GM18498 (cell line): ENCODE data around the gene SIGMAR1.

Experiments used
- ATAC-seq: cut with Tn5 transposase; IDR thresholded peaks from one replicate; pipeline ENCODE4 v1.9.1; 2021; ENCODE audit warnings: mild to moderate bottlenecking, moderate library complexity; ENCODE audit not compliant: unreplicated experiment

SIGMAR1 gene

GRCh38 chr9:34637356-34638137 lies at the start of gene SIGMAR1:
Gene SIGMAR1, minus strand, starts transcription at chr9:34637787. Its CDS starts 90 bp downstream, at chr9:34637697.
- ATAC-seq = peak; percentile 91

- ATAC-seq = no peak
Measured at GRCh38 chr9:34686732-34687131, 49.1 kb upstream of the SIGMAR1 start.

GRCh38 chr9:34686231-34686630 lies 48.6 kb upstream of the SIGMAR1 start:
- no peak for ATAC-seq

- no peak for ATAC-seq
Measured at GRCh38 chr9:34685591-34685990, 48.0 kb upstream of the SIGMAR1 start.

- ATAC-seq = no peak
Measured at GRCh38 chr9:34684816-34685215, 47.2 kb upstream of the SIGMAR1 start.

GRCh38 chr9:34684145-34684544 lies 46.6 kb upstream of the SIGMAR1 start:
- no peak for ATAC-seq

DNA sequence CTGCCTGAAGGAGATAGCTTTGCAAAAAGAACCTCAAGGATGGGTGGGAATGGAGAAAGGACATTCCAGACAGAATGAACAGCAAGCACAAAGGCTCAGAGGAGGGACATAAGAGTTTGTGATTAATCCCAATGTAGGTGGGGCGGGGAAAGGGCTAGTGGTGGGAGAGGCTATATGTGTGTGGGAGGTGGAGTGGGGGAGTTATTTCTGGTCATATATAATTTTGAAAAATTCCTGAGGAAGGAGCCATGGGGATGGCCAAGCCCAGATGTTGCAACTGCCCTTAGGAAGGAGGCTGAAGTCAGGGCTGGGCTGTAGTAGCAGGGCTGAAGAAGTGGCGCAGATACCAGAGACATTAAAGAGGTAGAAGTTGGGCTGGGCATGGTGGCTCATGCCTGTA lies 38.3 kb upstream of the SIGMAR1 start:
- no peak for ATAC-seq

GRCh38 chr9:34675048-34675714 lies 37.6 kb upstream of the SIGMAR1 start:
- no peak for ATAC-seq

DNA sequence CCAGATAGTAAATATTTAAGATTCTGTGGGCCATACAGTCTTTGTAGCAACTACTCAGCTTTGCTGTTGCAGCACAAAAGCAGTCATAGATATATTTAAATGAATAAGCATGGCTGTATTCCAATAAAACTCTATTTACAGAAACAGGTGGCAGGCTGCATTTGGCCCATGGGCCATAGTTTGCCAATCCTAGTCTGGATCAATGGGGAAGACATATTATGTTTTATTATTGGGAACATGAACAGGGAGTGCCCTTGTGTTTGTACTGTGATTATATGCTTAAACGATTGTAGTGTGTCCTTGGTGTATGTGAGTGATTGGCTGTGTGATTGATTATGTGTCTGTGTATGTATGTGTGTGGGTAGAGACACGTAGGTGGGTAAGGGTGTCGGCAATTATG lies 36.9 kb upstream of the SIGMAR1 start:
- ATAC-seq = no peak

- ATAC-seq = no peak
Measured at GRCh38 chr9:34671307-34671706, 33.7 kb upstream of the SIGMAR1 start.

DNA sequence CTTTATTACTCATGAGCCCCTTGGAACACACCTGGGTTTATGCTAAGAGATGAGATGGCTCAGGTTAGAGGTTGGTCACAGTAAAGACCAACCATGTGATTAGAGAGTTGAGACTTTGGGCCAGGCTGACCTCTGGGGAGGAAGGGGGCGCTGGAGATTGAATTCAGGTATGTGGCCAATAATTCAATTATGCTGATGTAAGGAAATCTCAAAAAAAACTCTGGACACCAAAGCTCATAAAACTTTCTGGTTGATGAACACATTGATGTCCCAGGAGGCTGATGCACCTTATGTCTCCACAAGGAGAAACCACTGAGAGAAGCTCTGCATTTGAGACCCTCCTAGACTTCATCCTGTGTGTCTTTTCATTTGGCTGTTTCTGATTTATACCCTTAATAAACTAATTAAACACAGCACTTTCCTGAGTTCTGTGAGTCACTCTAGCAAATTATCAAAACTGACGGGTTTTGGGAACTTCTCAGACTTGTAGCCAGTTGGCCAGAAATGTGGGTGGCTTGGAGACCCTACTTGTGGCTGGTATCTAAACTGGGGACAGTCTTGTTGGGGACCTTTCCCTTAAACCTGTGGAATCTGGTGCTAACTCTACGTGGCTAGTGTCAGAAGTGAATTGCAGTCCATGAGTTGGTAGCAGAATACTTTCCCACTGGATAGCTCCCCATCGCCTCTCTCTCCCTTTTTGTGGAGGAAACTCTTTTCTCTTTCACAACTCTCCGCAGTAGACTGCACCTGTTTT lies 32.4 kb upstream of the SIGMAR1 start:
- no peak for ATAC-seq

GRCh38 chr9:34665381-34666250 lies 28.0 kb upstream of the SIGMAR1 start:
- ATAC-seq = peak; percentile 74

DNA sequence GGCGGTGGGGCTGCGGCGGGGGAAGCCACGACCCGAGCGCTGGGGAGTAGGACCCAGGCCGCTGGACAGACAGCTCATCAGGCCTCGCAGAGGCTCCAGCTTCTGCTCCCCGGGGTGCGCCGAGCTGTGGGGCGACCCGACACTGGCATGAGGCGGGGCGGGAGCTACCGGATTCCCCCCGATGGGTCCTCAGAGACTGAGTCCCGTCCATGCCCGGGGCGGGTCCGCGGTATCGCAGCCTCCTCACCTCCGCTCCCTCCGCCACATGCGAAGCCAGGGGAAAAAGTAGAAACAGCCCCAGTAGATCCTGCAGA lies 27.4 kb upstream of the SIGMAR1 start:
- peak; percentile 25 for ATAC-seq

DNA sequence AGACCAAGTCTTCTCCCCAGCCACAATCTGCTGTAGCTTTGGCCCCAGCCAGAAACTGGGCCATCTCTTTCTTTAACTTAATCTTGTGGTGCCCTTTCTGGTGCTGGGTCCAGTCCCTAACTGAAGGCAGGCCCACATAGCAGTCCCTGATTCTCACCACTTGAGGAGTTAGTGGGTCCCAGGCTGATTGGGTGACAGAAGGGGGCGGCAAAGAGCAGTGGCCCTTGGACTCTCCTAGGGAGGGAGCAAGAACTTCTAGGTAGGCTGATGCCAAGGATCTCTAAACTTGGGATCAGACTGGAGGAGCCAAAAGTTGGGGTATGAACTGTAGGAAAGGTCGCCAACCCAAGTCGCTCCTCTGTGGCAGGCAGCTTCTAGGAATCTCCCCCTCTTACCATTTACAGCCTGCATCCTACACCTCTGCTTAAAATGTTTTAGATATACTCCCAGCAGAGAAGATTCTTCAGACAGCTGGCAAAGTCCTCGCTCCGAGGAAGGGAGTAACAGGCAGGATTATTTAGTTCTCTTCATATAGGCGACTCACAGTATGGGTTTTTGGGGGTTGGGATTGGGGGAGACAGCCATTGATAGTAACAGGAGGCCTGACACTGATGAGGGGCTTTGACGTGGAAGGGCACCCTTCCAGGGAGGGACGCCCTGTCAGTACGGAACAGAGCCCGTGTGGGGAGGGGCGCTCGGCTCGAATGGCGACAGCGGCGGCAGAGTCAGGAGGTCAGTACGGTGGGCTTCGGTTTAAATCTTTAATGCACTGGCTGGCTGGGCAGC lies 26.9 kb upstream of the SIGMAR1 start:
- peak; percentile 59 for ATAC-seq

GRCh38 chr9:34663303-34663605 lies 25.7 kb upstream of the SIGMAR1 start:
- ATAC-seq = no peak

DNA sequence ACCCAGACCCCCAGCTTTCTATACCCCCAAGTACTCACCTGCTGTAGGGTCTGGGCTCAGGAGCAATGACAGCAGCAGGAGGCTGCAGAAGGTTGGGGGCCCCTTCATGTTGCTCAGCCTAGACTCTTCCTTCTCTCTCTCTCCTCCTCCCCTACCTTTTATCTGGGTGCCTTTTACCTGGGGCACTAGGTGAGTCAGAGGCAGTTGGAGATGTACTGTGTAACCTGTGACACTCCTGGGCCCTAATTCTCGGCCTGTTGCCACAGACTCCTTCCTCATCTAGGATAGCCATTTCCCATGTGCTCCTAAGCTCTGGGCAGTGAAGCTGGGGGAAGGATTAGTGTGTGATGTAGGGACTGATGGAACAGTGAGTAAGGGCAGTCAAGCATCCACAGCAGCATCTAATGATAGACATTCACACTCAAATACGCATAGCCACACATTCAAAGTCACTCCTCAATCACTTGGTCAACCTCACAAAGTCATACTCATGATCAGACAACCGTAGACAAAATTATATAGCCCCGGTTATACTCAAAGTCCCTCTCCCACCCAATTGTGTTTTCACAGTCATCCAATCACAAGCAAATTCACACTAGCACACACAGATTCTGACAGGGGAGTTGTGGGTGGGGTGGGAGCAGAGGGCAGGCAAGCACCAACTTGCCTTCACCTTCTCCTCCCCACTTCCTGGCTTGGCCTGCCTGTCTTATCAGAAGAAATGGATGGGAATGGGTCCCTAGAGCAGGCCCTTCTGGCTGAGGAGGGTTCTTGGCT lies 25.1 kb upstream of the SIGMAR1 start, which contains the start of gene CCL27:
CCL27 (minus strand) TSS at position 132 of the 777 bp plus-strand sequence; CDS start at position 108, 24 bp downstream.
- ATAC-seq = no peak

DNA sequence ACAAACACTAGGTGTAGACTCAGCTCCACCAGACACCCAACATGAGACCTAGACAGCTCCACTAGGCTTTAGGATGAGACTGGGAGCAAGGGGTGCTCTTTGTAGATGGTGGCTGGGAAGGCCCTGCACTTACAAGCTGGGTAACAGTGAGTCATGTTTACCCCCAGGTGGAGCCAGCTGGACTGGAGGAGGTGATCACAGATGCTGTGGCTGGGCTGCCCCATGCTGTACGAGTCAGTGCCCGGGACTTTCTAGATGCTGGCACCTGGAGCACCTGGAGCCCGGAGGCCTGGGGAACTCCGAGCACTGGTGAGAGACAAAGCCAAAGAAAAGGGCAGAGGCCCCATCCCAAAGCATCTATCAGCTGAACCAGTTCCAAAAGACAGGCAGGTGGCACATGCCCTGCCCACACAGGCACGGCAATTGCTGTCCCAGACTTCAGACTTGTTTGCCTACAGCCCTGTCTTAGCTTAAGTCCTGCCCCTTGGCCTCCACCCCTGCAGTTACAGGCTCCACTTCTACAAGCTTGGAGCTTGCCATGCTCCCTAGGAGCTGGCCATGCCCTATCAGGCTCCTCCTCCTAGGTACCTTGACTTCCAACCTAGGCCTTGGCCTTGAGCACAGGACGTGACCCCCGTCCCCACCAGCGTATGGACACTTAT lies 22.1 kb upstream of the SIGMAR1 start:
- no peak for ATAC-seq

- no peak for ATAC-seq
Measured at GRCh38 chr9:34658461-34658860, 20.9 kb upstream of the SIGMAR1 start.

DNA sequence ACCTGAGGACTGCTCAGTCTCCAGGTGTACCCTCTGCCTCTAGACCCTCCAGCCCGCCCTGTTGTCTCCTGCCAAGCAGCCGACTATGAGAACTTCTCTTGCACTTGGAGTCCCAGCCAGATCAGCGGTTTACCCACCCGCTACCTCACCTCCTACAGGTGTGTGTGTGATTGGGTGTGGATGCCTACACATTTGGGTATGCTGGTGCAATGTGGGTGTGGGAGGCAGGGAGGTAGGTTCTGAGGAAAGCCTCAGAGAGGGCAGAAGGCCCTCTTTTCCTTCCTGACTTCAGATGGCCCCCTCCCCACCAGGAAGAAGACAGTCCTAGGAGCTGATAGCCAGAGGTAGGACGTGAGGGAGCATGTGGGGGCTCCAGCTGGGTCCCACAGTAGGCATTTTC lies 19.4 kb upstream of the SIGMAR1 start:
- no peak for ATAC-seq
